H9 (cell line): ENCODE results near the gene THEMIS. TPM values are rescaled to one million over a fixed set of nuclear protein-coding genes. Genes with fewer than 3 reads are reported as not detected.

ENCODE experiments used
- DNase-seq: peaks from one replicate; pipeline ENCODE4 v3.0.0-alpha.2; 2017
- H2AFZ ChIP-seq: one replicate; pipeline ENCODE4 v1.6.1; 2013; ENCODE audit warnings: mild to moderate bottlenecking, low read length, control low read depth, moderate library complexity
- H2AK5ac ChIP-seq: 2 replicates; pipeline ENCODE4 v1.6.1; 2013; ENCODE audit warnings: low read length, control low read depth, mixed read lengths; ENCODE audit not compliant: insufficient read length
- H2BK120ac ChIP-seq: one replicate; pipeline ENCODE4 v1.6.1; 2013; ENCODE audit warnings: low read depth, mild to moderate bottlenecking, low read length, control low read depth, inconsistent platforms; ENCODE audit not compliant: poor library complexity, severe bottlenecking
- H2BK12ac ChIP-seq: 2 replicates; pipeline ENCODE4 v1.6.1; 2013; ENCODE audit warnings: low read length, control low read depth, mixed read lengths, low read depth; ENCODE audit not compliant: insufficient read length
- H2BK15ac ChIP-seq: 2 replicates; pipeline ENCODE4 v1.6.1; 2013; ENCODE audit warnings: low read depth, low read length, control low read depth
- H2BK20ac ChIP-seq: one replicate; pipeline ENCODE4 v1.6.1; 2013; ENCODE audit warnings: low read depth, mild to moderate bottlenecking, low read length, control low read depth, inconsistent platforms; ENCODE audit not compliant: poor library complexity, severe bottlenecking
- H2BK5ac ChIP-seq: 2 replicates; pipeline ENCODE4 v1.6.1; 2013; ENCODE audit warnings: low read length, control low read depth, mixed read lengths; ENCODE audit not compliant: insufficient read length
- H3K14ac ChIP-seq: 2 replicates; pipeline ENCODE4 v1.6.1; 2013; ENCODE audit warnings: low read length, control low read depth; ENCODE audit not compliant: insufficient read depth
- H3K18ac ChIP-seq: 2 replicates; pipeline ENCODE4 v1.6.1; 2013; ENCODE audit warnings: low read depth, mild to moderate bottlenecking, mixed read lengths, low read length, control low read depth; ENCODE audit not compliant: insufficient read length
- H3K23ac ChIP-seq: 2 replicates; pipeline ENCODE4 v1.6.1; 2013; ENCODE audit warnings: low read length, control low read depth, mixed read lengths, low read depth; ENCODE audit not compliant: insufficient read length
- H3K23me2 ChIP-seq: 2 replicates; pipeline ENCODE4 v1.6.1; 2013; ENCODE audit warnings: low read depth, mild to moderate bottlenecking, mixed read lengths, low read length, control low read depth; ENCODE audit not compliant: insufficient read length, poor library complexity, severe bottlenecking
- H3K27ac ChIP-seq: 2 replicates; pipeline ENCODE4 v1.5.1; 2013; ENCODE audit warnings: low read length, control low read depth, mixed read lengths, low read depth; ENCODE audit not compliant: insufficient read length
- H3K27me3 ChIP-seq: 2 replicates; pipeline ENCODE4 v1.6.1; 2013; ENCODE audit warnings: low read length, control low read depth, inconsistent platforms; ENCODE audit not compliant: insufficient read depth
- H3K4ac ChIP-seq: 2 replicates; pipeline ENCODE4 v1.6.1; 2013; ENCODE audit warnings: low read depth, mild to moderate bottlenecking, control low read depth, inconsistent platforms, low read length, moderate library complexity
- H3K4me1 ChIP-seq: 2 replicates; pipeline ENCODE4 v1.6.1; 2013; ENCODE audit warnings: low read length, control low read depth, inconsistent platforms; ENCODE audit not compliant: insufficient read depth
- H3K4me2 ChIP-seq: 2 replicates; pipeline ENCODE4 v1.6.1; 2013; ENCODE audit warnings: low read length, control low read depth, mixed read lengths; ENCODE audit not compliant: insufficient read length, insufficient read depth
- H3K56ac ChIP-seq: 2 replicates; pipeline ENCODE4 v1.6.1; 2013; ENCODE audit warnings: low read depth, mild to moderate bottlenecking, mixed read lengths, low read length, control low read depth; ENCODE audit not compliant: insufficient read length
- H3K79me1 ChIP-seq: 2 replicates; pipeline ENCODE4 v1.6.1; 2013; ENCODE audit warnings: low read depth, mild to moderate bottlenecking, moderate library complexity, low read length, control low read depth, inconsistent platforms; ENCODE audit not compliant: insufficient read depth, poor library complexity, severe bottlenecking
- H3K79me2 ChIP-seq: 2 replicates; pipeline ENCODE4 v1.6.1; 2013; ENCODE audit warnings: low read length, control low read depth, inconsistent platforms; ENCODE audit not compliant: insufficient read depth
- H3K9ac ChIP-seq: 2 replicates; pipeline ENCODE4 v1.6.1; 2013; ENCODE audit warnings: low read length, control low read depth, mixed read lengths; ENCODE audit not compliant: insufficient read length; ENCODE audit errors: extremely low read depth
- H3K9me3 ChIP-seq: one replicate; pipeline ENCODE4 v1.6.1; 2013; ENCODE audit warnings: low read depth, low read length, inconsistent platforms; ENCODE audit not compliant: control insufficient read depth
- H3T11ph ChIP-seq: one replicate; pipeline ENCODE4 v1.6.1; 2013; ENCODE audit warnings: mild to moderate bottlenecking, low read length, control low read depth, inconsistent platforms
- H4K20me1 ChIP-seq: one replicate; pipeline ENCODE4 v1.6.1; 2013; ENCODE audit not compliant: control insufficient read depth, insufficient read length, insufficient read depth
- H4K5ac ChIP-seq: 2 replicates; pipeline ENCODE4 v1.6.1; 2013; ENCODE audit warnings: low read depth, mild to moderate bottlenecking, mixed read lengths, low read length, control low read depth; ENCODE audit not compliant: insufficient read length
- H4K8ac ChIP-seq: replicated peaks from 2 replicates; pipeline ENCODE4 v1.6.1; 2013; ENCODE audit warnings: low read length, control low read depth, mixed read lengths, low read depth; ENCODE audit not compliant: insufficient read length
- H4K91ac ChIP-seq: 2 replicates; pipeline ENCODE4 v1.6.1; 2013; ENCODE audit warnings: low read depth, mild to moderate bottlenecking, moderate library complexity, mixed read lengths, low read length, control low read depth; ENCODE audit not compliant: insufficient read length
- H3K27ac Mint-ChIP-seq, 3 experiments: 2 replicates in 2 of 3; 3 replicates in 1 of 3; pipeline ENCODE4 v1.8.0; 2020 to 2021; ENCODE audit warnings: mixed read lengths in 3 of 3, mild to moderate bottlenecking in 1 of 3, moderate library complexity in 1 of 3
- H3K27me3 Mint-ChIP-seq: 2 replicates; pipeline ENCODE4 v1.8.0; 2021; ENCODE audit warnings: low read depth, mild to moderate bottlenecking, moderate library complexity, mixed read lengths
- H3K36me3 Mint-ChIP-seq, 3 experiments: 2 replicates in 2 of 3; 3 replicates in 1 of 3; pipeline ENCODE4 v1.8.0; 2020 to 2021; ENCODE audit warnings: low read depth in 3 of 3, mixed read lengths in 3 of 3; ENCODE audit not compliant: insufficient read depth in 1 of 3
- H3K4me1 Mint-ChIP-seq, 2 experiments: 2 replicates each; pipeline ENCODE4 v1.8.0; 2020; ENCODE audit warnings: mixed read lengths in 2 of 2
- H3K4me3 Mint-ChIP-seq, 2 experiments: 2 replicates in 1 of 2; 3 replicates in 1 of 2; pipeline ENCODE4 v1.8.0; 2020 to 2021; ENCODE audit warnings: mild to moderate bottlenecking in 2 of 2, mixed read lengths in 2 of 2, moderate library complexity in 1 of 2
- H3K9me3 Mint-ChIP-seq, 2 experiments: 2 replicates in 1 of 2; 3 replicates in 1 of 2; pipeline ENCODE4 v1.8.0; 2020; ENCODE audit warnings: mild to moderate bottlenecking in 2 of 2, mixed read lengths in 2 of 2, moderate library complexity in 1 of 2
- CTCF ChIP-seq: fragments of 200-600 bp; sonication (generic); conservative IDR thresholded peaks from 3 replicates; pipeline ENCODE4 v1.8.0; 2021; ENCODE audit warnings: antibody characterized with exemption, mild to moderate bottlenecking
- WGBS: extraction: QIAGEN DNeasy Blood & Tissue Kit; methylation state at CpG from one replicate; pipeline ENCODE4 v1.1.7; 2013; ENCODE audit warnings: missing lambda C conversion rate, low lambda C conversion rate, mixed read lengths; ENCODE audit not compliant: insufficient read length; ENCODE audit errors: extremely low coverage; 5-methylcytosine and 5-hydroxymethylcytosine counted together
- total RNA-seq: library from RNA; stranded (reverse); gene quantifications from 2 replicates; pipeline ENCODE4 v1.2.1, GENCODE V29; 2021

The THEMIS gene
- total RNA-seq, 1 experiment from 2014 or later: not detected

- Histone ChIP-seq H3K23me2 (no peaks in the 10 kb centered on the region), H2BK15ac (no peak overlapping the region), H2BK120ac (no peak overlapping the region), H4K20me1 (no peaks in the 10 kb centered on the region), H3K14ac (no peak overlapping the region), H3K4me1 (no peaks in the 10 kb centered on the region), H3K9ac (no peak overlapping the region), H3K79me1 (no peaks in the 10 kb centered on the region), H3K18ac (no peak overlapping the region), H3K4me2 (no peak overlapping the region), H3K9me3 (no peaks in the 10 kb centered on the region), H2BK12ac (no peak overlapping the region), H3T11ph (no peak overlapping the region), H3K79me2 (no peaks in the 10 kb centered on the region), H3K23ac (no peak overlapping the region), H4K5ac (no peak overlapping the region), H4K91ac (no peak overlapping the region), H2BK20ac (no peak overlapping the region), H3K27ac (no peak overlapping the region), H3K56ac (no peak overlapping the region), H2BK5ac (no peak overlapping the region), H3K27me3 (no peaks in the 10 kb centered on the region), H2AK5ac (no peak overlapping the region), H2AFZ (no peak overlapping the region), H4K8ac (no peak overlapping the region), H3K4ac (no peak overlapping the region)
- no peak for DNase-seq
- peaks cover 6% of the 10 kb centered on the region in 2 experiments for H3K4me1 Mint-ChIP-seq
- no peaks in the 10 kb centered on the region; a peak in 1 of 7 replicates for H3K36me3 Mint-ChIP-seq
- no peaks in the 10 kb centered on the region for H3K27me3 Mint-ChIP-seq
- H3K9me3 Mint-ChIP-seq: no peaks in the 10 kb centered on the region; a peak in 1 of 5 replicates
- no peak overlapping the region for H3K27ac Mint-ChIP-seq
- WGBS: no CpG with 5 or more reads among the region's 3 CpGs
- no peak overlapping the region for H3K4me3 Mint-ChIP-seq
- no peak for TF ChIP-seq CTCF
Observed at GRCh38 chr6:127886603-127887002, 14.3 kb downstream of the THEMIS start.
